Smooth muscle cell of trachea (primary cell): Measurements from ENCODE around the gene SLC4A11. TPM values are rescaled to one million over a fixed set of nuclear protein-coding genes. Genes with fewer than 3 reads are reported as not detected.

ENCODE experiments used
- total RNA-seq: library from RNA; depleted of rRNA; stranded (reverse); fragments of >200 nt; gene quantifications from 2 replicates; pipeline ENCODE4 v1.2.1, GENCODE V29; 2014

SLC4A11 gene
- total RNA-seq: 0.44 and 1.8 TPM in 2 replicates

DNA sequence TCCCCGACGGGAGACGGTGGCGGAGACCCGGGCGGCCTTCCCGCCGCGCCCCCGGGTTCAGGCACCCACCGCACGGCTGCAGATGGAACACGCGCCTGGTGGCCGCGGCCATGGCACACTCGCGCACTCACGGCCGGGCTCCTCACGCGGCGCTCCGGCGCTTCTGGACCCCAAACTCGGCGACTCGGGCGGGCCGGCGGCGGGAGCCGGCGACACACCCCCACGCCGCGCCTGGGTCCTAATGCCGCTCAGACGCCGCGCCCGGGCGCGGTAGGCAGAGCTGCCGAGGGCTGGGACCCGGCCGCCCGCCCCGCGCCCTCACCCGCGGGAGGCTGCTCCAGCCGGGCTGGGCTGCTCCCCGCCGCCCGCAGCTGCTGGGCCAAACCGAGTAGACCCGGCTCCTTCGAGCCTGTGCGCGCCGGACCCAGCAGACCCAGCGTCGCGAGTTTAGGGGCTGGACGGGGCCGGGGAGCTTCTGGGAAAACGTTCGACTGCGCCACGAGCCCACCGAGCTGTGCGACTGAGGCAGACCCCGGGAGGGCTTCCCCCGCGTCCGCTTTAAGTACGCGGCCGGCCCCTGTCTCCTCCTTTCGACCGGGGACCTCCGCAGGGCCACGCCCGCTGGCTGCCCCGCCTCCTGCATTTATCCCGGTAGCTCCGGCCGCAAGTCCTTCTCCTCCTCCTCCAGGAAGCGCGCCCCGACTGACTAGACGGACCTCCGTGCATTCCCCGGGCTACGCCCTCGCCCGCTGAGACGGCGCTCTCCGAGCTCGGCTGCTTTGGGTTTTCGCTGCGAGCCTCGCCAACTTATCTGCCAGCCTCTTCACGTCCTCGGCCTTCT, at the start of gene SLC4A11:
TSS of gene SLC4A11 (minus strand) at position 165 of the 841 bp plus-strand sequence. CDS start at position 112, 53 bp downstream.

DNA sequence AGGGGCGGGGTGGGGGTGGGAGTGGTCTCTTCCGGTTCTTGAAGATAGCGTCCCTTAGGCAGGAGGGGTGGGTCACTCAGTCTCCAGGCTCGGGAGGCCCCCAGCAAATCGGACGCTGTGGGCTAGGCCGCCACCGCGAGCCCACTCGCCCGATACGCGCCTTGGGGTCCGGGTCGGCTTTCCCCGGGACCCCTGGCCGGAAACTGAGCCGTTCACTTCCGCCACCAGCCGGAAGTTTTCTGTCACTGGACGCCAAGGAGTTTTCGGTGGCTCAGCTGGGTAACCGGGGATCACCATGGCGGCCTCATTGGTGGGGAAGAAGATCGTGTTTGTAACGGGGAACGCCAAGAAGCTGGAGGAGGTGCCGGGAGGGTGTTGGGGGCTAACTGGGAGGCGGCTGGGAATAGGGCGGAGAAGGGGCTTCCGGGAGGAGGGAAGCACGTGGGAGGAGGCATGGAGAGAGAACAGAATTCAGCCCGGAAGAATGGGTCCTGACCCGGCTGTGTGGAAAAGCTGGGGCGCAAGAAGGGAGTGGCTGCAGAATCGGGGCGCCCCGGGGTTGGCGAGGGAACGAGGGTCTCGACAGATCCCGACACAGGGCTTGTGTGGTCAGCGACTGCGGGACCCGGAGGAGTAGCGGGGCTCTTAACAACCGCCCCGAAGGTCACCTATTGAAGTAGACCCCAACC, 29.6 kb downstream of the SLC4A11 start, which contains the start of gene ITPA:
TSS of gene ITPA (plus strand) at position 242 of the 689 bp plus-strand sequence. CDS start at position 296, 54 bp downstream.

DNA sequence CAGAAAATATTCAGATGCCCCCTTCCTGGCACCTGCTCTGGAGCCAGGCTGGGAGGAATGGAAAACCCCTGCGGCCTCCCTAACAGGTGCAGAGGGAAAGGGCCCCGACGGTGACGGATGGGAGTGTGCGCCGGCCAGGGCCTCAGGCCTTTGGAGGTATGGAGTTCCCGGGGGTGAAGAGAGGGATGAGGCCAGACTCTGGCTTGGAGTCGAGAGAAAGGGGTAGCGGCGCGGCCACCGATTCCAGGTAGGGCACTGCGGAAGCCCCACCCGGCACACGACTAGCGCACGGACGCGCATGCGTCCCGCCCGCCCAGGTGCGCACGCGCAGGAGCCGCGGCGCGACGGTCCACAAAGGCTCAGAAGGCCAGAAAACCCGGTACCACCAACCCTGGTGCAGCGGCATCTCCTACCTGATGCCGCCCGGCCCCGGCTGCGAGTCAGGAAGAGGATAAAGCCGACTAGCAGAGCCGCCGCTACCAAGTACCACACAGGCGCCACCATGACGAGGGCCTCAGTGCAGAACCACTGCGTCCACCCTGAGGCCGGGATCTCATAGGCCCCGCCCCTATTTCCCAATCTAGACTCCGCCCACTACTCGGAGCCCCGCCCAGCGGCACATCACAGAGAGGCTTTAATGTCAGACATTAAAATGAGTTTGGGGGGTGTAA, 34.7 kb downstream of the SLC4A11 start, which contains the start of gene DDRGK1:
TSS of gene DDRGK1 (minus strand) at position 559 of the 671 bp plus-strand sequence. CDS start at position 504, 55 bp downstream.

Other genes with a start within 250 kb of the SLC4A11 start
- gene GNRH2, start 195.6 kb downstream of the SLC4A11 start, total RNA-seq: 0.15 and 0.50 TPM in 2 replicates
- gene MRPS26, start 193.1 kb downstream of the SLC4A11 start, total RNA-seq: 31.4 and 32.7 TPM in 2 replicates
- gene OXT, start 167.6 kb downstream of the SLC4A11 start, total RNA-seq: not detected in 2 replicates
- not detected in 2 replicates for gene AVP, start 154.5 kb downstream of the SLC4A11 start, total RNA-seq
- gene FASTKD5, start 79.3 kb downstream of the SLC4A11 start, total RNA-seq: 11.4 and 11.5 TPM in 2 replicates
- gene UBOX5, start 79.3 kb downstream of the SLC4A11 start, total RNA-seq: 3.9 and 4.5 TPM in 2 replicates
- gene LZTS3, start 65.6 kb downstream of the SLC4A11 start, total RNA-seq: 4.5 and 10.4 TPM in 2 replicates
- gene DDRGK1, start 34.5 kb downstream of the SLC4A11 start, total RNA-seq: 23.0 and 33.4 TPM in 2 replicates
- gene ITPA, start 29.7 kb downstream of the SLC4A11 start, total RNA-seq: 34.7 and 38.1 TPM in 2 replicates
- 18.3 and 20.3 TPM in 2 replicates for gene DNAAF9, start 168.5 kb upstream of the SLC4A11 start, total RNA-seq
- gene ATRN, start 231.8 kb upstream of the SLC4A11 start, total RNA-seq: 46.3 and 47.1 TPM in 2 replicates